Stimulated activated CD4-positive, alpha-beta T cell treated with anti-CD3 and anti-CD28 coated beads, Interleukin-1b, Interleukin-23, amount 100 ng/mL, for 1 hour (primary cell): ENCODE data around the gene GLB1L.
"Not testable (repeated sequence)": the region's sequence is repeated elsewhere in the genome, so short reads cannot be mapped to it uniquely, and the experiment has no call there.

Experiments
- DNase-seq, 2 donors: peaks; one replicate each; pipeline ENCODE4 v3.0.0-alpha.2; 2020; ENCODE audit warnings: low read depth in 2 of 2

Gene GLB1L

GRCh38 chr2:219245148-219245898, at the start of gene GLB1L, which contains the start of gene STK16:
Gene GLB1L, minus strand, starts transcription at chr2:219245444. Its CDS starts 1,871 bp downstream, at chr2:219243573.
Gene STK16, plus strand, starts transcription at chr2:219245479. Its CDS starts 521 bp downstream, at chr2:219246000.
- DNase-seq: peak; percentile 69 to 76

- peak; percentile 72 to 80 for DNase-seq
Measured at GRCh38 chr2:219294356-219295351, 49.4 kb upstream of the GLB1L start.

- no peak for DNase-seq
Measured at GRCh38 chr2:219293736-219294231, 48.5 kb upstream of the GLB1L start.

- no peak for DNase-seq
Measured at GRCh38 chr2:219292616-219293015, 47.4 kb upstream of the GLB1L start.

GRCh38 chr2:219291910-219292490, 46.8 kb upstream of the GLB1L start:
- no peak for DNase-seq

- DNase-seq: no peak
Measured at GRCh38 chr2:219291394-219291793, 46.1 kb upstream of the GLB1L start.

GRCh38 chr2:219290381-219291171, 45.3 kb upstream of the GLB1L start:
- DNase-seq: no peak

- no peak for DNase-seq
Measured at GRCh38 chr2:219289537-219290361, 44.5 kb upstream of the GLB1L start.

GRCh38 chr2:219289195-219289536, 43.9 kb upstream of the GLB1L start:
- no peak for DNase-seq

GRCh38 chr2:219287580-219288265, 42.5 kb upstream of the GLB1L start:
- DNase-seq: no peak

GRCh38 chr2:219287116-219287440, 41.8 kb upstream of the GLB1L start:
- not testable (repeated sequence) for DNase-seq

- DNase-seq: no peak
Measured at GRCh38 chr2:219286436-219287115, 41.3 kb upstream of the GLB1L start.

- DNase-seq: no peak
Measured at GRCh38 chr2:219285894-219286425, 40.7 kb upstream of the GLB1L start.

GRCh38 chr2:219285373-219285735, 40.1 kb upstream of the GLB1L start:
- DNase-seq: no peak

GRCh38 chr2:219284501-219285372, 39.5 kb upstream of the GLB1L start:
- DNase-seq: no peak

GRCh38 chr2:219282943-219283581, 37.8 kb upstream of the GLB1L start:
- no peak for DNase-seq

- no peak for DNase-seq
Measured at GRCh38 chr2:219282375-219282774, 37.1 kb upstream of the GLB1L start.

- no peak for DNase-seq
Measured at GRCh38 chr2:219281588-219281987, 36.3 kb upstream of the GLB1L start.
